GM19467 (cell line): ENCODE results near the gene CEP162.
"Not testable (repeated sequence)": the region's sequence is repeated elsewhere in the genome, so short reads cannot be mapped to it uniquely, and the experiment has no call there.

Source experiments
- ATAC-seq: cut with Tn5 transposase; IDR thresholded peaks from one replicate; pipeline ENCODE4 v1.9.1; 2021; ENCODE audit warnings: mild to moderate bottlenecking, moderate library complexity; ENCODE audit not compliant: unreplicated experiment

The CEP162 gene

DNA sequence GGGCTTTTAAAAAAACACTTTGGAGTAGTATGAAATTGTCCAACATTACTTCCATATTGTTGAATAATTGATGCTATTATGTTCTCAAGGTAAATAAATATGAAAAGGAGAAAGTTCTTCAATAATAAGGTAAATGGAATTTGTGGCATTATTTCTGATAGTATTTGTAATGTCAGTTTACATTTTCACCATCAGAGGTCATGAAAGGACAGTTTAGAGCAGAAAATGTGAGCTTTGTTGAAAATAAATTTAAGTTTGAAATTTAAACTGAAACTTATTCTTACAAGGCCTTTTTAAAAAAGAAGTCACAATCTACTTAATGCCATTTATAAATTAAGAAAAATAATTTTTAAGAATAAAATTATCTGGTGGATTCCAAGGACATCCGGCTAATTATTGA lies 15.8 kb upstream of the CEP162 start:
- ATAC-seq: no peak

DNA sequence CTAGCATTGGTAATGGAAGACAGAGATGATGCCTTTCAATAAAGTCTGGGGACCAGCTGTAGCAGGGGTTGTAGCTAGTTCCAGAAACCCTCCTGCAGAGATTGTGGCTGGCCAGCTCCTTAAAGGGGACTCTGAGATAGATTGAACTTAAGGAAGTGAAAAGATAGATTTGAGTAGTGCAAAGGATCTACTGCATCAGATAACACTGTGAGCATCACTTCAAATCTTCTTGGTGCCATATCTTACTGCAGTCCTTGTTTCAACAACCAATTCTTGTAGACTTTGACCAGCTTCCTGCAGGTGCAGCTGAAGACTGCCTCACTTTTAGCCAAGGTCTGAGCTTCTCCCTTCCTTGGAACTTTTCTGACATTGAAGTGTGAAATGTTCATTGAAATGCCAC lies 14.8 kb upstream of the CEP162 start:
- no peak for ATAC-seq

GRCh38 chr6:84228198-84228543 lies 728 bp upstream of the CEP162 start:
- ATAC-seq: peak; percentile 1

GRCh38 chr6:84227044-84227433 lies 404 bp downstream of the CEP162 start:
- no peak for ATAC-seq

DNA sequence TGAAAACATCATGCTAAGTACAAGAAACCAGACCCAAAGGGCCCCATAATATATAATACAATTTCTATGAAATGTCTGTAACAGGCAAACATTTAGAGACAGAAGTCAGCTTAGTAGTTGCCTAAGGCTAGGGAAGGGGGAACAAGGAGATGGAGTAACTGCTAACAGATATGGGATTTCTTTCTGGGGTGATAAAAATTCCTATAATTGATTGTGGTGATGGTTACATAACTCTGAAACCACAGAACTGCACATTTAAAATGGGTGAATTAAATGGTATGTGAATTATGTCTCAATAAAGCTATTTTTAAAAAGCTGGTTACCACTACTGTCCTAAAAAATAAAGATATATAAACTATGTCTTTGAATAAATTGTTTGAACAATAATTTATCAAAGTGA lies 3.2 kb downstream of the CEP162 start:
- ATAC-seq: no peak

DNA sequence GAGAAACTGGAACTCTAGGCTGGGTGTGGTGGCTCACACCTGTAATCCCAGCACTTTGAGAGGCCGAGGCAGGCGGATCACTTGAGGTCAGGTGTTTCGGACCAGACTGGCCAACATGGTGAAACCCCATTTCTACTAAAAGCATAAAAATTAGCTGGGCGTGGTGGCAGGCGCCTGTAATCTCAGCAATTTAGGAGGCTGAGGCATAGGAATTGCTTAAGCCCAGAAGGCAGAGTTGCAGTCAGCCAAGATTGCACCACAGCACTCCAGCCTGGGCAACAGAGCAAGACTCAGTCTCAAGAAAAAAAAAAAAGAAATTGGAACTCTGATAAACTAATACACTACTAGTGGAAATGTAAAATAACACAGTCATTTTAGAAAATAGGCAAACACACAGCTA lies 3.8 kb downstream of the CEP162 start:
- ATAC-seq: not testable (repeated sequence)

DNA sequence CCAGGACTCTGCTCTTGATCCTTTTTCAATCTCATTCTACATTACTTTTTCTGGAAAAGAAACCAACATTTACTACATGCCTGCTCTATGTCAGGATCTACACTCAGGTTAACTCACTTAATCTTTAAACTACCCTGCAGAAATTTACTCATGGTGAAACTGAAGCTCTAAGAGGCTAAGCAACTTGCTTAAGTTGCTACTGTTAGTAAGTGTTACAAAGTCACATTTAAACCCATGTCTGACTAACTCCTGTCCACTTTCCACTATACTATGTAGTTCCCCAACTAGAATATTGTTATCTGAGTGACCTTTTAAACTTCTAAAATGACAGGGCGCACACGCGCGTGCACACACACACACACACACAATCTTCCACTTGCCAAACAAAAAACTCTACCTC lies 5.0 kb downstream of the CEP162 start:
- ATAC-seq: peak; percentile 37

DNA sequence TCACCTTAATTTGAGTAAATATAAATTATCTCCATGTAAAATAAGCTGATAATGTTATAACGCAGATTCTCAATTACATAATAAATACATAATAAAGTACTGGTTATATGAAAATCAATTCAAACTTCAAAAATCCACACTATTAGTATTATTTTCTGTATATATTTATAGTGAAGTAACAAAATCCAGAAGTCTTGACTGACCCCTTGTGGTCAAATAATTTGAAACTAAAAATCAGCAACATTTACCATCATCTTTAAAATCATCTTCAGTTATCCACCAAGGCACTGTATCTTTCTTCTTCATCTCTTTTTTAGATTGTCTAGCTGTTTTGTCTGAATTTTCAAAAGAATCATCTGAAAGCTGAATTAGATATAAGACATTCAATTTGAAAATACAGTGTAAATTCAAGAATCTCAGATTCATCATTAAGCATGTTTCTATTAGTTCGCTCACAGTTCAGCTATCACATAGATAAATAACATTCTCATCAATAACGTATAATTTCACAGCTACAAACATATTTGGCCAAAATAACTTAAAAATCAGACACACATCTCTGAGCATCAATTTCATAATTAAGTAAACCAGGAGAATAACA lies 6.5 kb downstream of the CEP162 start:
- ATAC-seq: no peak

DNA sequence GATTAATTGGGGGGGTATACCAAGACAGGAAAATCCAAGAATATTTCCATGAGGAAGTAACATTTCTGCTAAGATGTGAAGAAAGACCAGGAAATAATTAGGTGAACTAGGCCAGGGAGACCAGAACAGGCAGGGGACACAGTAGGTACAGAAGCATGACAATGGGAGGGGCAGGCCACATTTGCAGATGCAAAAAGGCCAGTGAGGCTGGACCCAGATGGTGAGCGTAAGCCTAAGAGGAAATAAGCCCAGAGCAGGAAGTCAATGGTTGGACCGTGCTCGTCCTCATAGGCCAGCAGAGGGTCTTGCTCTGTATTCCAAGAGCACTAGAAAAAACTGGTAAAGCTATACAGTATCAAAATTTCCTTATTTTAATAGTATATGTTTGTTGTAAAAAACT lies 9.4 kb downstream of the CEP162 start:
- no peak for ATAC-seq

- no peak for ATAC-seq
Measured at GRCh38 chr6:84213217-84213616, 14.2 kb downstream of the CEP162 start.

- ATAC-seq: no peak
Measured at GRCh38 chr6:84204011-84204410, 23.4 kb downstream of the CEP162 start.

DNA sequence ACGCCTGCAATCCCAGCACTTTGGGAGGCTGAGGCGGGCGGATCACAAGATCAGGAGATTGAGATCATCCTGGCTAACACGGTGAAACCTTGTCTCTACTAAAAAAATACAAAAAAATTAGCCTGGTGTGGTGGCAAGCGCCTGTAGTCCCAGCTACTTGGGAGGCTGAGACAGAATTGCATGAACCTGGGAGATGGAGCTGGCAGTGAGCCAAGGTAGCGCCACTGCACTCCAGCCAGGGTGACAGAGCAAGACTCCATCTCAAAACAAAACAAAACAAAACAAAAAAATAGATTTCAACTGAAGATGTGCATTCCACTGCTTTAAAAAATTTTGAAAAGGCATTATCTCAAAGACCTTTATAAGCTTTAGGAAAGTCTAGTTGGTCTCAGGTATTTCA lies 27.5 kb downstream of the CEP162 start:
- not testable (repeated sequence) for ATAC-seq

DNA sequence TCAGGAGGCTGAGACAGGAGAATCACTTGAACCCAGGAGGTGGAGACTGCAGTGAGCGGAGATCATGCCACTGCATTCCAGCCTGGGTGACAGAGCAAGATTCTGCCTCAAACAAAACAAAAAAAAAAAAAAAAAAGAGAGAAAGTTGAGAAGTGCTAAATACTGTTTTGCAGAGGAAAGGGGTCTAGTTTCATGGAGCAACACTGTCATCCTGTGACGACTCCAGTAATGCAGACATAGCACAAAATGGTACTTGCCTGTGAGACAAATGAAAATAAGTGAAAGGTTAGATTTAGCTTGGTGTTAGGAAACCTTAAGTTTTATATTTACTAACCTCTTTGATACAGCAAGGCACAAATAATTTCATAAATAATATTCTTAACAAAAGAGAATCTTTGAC lies 29.7 kb downstream of the CEP162 start:
- no peak for ATAC-seq

GRCh38 chr6:84193114-84193708 lies 34.2 kb downstream of the CEP162 start:
- ATAC-seq: no peak

DNA sequence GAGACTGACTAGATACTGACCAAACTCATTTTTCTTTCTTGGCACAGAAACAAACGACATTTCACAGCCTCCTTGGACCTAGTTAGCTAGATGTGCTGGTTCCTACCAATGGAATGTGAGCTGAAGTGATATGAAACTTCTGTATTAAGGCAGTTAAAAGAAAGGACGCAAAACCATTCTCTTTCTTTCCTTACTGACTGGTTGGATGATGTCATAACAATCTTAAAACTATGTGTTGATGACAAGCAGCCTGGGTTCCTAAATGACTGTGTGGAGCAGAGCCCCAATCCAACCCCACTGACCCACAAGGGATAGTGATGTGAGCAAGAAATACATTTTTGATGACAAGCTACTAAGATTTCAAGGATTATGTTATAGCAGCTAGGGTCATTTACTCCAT lies 35.6 kb downstream of the CEP162 start:
- no peak for ATAC-seq

GRCh38 chr6:84189356-84189755 lies 38.1 kb downstream of the CEP162 start:
- ATAC-seq: not testable (repeated sequence)

GRCh38 chr6:84183430-84183829 lies 44.0 kb downstream of the CEP162 start:
- no peak for ATAC-seq

DNA sequence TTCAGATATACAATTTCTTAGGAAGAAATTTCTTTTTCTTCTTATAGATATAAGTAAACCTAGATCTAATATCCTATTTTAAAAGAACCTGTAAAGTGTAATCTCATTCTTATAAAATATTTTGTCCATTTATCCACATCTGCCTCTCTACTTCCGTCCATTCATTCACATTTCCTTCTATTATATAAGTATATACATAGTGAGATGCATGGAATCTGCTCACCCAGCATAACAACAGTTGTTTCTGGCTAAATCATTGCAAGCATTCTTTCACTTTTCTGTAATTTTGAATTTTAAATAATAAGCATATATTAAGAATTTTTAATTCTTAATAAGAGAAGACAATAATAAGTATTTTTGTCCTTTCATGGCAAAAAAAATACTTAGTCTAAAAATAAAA lies 45.4 kb downstream of the CEP162 start:
- no peak for ATAC-seq

DNA sequence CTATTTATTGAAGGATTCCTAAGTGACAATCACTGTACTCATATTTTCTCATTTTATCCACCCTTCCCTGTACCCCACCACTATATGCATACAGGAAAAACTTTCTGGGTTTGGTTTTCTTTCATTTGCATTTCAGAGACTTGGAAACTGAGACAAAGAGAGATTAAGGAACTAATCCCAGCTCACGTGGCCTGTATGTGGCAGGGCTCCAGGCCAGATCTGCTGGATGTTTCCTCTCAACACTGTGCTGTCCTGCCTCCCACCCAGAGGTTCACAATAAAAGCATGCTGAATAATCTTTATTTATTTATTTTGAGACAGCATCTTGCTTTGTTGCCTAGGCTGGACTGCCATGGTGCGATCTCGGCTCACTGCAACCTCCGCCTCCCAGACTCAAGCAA lies 50.2 kb downstream of the CEP162 start:
- ATAC-seq: no peak

- ATAC-seq: no peak
Measured at GRCh38 chr6:84172574-84172973, 54.9 kb downstream of the CEP162 start.

DNA sequence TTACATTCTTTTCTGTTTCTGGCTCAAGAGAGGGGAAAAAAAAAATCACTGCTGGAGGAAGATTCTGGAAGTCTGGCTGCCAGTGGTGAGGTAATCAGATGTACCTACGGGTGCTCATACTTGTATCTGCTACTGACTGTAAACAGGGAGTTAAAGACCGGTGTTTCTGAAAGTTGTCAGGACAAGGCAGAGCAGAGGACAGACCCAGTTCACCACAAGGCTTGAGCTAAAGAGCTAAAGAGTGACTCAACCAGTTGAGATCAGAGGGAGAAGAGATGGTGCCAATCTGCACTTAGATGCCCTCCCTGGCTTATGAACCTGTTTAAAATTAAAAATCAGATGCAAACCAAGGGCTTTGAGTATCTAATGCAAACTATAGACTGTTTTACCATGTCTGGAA lies 55.4 kb downstream of the CEP162 start:
- no peak for ATAC-seq

- no peak for ATAC-seq
Measured at GRCh38 chr6:84167457-84167856, 60.0 kb downstream of the CEP162 start.

GRCh38 chr6:84166395-84166794 lies 61.0 kb downstream of the CEP162 start:
- ATAC-seq: no peak
